Stimulated activated CD4-positive, alpha-beta T cell treated with anti-CD3 and anti-CD28 coated beads, Interleukin-2, amount 100 ng/mL, for 48 hours (primary cell): Measurements from ENCODE around the gene NCAPG2.
"Not testable (repeated sequence)": the region's sequence is repeated elsewhere in the genome, so short reads cannot be mapped to it uniquely, and the experiment has no call there.

Experiments
- DNase-seq, 2 donors: peaks; one replicate each; pipeline ENCODE4 v3.0.0-alpha.2; 2020

The NCAPG2 gene

DNA sequence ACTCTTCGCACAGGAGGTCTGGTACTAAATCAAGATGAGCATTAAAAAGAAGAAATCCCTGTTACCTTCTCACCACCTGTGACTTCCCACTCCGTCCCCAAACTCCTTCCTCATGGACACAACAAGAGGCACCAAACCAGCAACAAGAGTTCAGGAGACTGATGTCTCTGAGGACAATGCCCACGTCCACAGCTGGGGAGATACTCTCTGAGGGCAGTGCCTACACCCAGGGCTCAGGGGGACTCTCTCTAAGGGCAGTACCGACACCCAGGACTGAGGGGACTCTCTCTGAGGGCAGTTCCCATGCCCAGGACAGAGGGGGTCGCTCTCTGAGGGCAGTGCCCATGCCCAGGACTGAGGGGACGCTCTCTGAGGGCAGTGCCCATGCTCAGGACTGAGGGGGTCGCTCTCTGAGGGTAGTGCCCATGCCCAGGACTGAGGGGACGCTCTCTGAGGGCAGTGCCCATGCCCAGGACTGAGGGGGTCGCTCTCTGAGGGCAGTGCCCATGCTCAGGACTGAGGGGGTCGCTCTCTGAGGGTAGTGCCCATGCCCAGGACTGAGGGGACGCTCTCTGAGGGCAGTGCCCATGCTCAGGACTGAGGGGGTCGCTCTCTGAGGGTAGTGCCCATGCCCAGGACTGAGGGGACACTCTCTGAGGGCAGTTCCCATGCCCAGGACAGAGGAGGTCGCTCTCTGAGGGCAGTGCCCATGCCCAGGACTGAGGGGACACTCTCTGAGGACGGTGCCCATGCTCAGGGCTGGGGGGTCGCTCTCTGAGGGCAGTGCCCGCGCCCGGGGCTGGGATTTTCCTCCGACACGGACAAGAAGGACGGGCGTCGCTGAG is 703 bp downstream of the NCAPG2 start:
- not testable (repeated sequence) for DNase-seq

DNA sequence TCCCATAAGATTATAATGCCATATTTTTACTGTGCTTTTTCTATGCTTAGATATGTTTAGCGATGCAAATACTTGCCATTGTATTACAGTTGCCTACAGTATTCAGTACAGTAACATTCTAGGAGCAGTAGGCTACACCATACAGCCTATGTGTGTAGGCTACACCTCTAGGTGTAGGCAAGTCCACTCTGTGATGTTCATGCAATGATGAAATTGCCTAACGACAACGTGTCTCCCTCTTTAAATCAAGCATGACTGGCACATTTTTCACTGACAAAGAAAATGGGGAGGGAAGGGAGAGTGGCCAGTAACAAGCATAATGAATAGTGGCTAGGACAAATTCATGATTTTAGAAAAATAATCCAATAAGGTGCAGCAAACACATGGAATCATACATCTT is 1.7 kb downstream of the NCAPG2 start:
- no peak for DNase-seq

DNA sequence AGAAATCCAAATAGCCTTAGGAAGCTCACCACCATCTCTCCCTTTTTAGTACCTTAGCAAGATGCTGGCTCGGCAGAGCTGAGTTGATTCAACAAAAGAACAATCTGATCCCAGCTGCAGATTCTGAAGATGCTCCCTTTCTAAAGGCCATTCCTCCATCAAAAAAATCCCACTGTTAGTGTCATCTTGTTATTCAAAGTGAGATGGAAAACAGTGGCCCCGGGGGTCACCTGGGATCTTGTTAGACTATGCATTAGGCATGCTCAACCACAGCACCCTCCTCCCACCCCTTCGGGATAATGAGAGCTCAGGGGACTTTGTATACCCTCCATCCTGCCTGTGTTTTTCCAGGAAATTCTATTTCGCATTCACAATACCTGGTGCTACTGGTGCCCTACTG is 2.4 kb downstream of the NCAPG2 start:
- DNase-seq, result no peak

DNA sequence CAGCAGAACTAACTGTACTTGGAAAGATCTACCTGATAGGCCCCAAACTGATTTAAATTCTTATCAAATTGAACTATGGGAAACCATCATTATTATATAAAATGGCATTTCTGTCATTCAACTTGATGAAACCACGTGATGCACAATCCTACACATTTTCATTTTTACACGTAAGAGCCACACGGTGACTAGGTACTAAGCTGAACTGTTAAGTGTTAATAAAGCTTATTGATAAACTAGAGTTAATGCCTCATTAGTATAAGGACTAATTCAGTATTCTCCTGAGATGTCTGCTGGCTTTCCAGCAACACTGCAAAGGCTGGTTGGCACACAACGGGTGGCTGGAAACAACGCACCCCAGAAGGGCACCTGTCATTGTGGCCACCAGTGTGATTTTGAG is 4.6 kb downstream of the NCAPG2 start:
- no peak for DNase-seq

DNA sequence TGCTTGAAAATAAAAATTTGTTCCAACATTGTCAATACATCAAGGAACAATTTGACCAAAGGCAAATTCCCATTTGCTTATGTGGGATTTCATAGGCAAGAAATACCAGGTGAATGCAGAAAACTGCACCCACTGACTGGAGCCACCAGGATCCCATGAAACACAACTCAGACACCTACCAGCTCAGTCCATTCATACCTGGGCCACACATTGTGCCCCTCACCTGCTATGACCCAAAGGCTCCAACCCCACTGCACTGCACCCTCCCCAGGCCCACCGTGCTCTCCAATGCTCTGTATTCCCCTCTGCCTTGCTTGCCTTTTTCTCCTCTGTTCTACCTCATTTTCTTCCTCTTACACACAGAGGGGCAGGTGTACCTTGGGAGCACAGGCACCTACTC is 5.3 kb downstream of the NCAPG2 start:
- DNase-seq, result no peak

DNA sequence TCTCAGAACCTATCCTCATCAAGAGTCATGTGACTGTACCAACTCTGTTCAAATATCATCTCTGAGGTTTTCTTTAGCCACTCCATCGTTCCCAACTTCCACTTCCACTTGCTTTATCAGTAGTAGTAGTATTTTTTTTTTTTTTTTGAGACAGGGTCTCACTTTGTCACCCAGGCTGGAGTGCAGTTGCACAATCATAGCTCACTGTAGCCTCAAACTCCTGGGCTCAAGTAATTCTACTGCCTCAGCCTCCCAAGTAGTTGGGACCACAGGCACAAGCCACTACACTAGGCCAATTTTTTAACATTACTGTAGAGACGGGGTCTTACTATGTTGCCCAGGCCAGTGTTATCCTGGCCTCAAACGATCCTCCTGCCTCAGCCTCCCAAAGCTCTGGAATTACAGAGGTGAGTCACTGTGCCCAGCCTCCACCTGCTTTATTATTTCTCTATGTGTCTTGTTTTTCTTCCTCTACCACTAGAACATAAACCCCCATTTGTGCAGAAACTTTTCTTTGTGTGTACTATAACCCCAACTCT is 5.9 kb downstream of the NCAPG2 start:
- no peak for DNase-seq

DNA sequence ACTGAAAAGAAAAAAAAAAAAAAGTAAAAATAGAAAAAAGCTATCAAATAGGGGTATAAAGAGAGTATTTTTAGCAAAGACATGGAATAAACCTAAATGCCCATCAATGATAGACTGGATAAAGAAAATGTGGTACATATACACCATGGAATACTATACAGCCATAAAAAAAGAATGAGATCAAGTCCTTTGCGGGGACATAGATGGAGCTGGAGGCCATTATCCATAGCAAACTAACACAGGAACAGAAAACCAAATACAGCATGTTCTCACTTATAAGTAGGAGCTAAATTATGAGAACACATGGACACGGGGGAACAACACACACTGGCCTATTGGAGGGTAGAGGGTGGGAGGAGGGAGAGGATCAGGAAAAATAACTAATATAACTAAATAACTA is 7.0 kb downstream of the NCAPG2 start:
- not testable (repeated sequence) for DNase-seq

DNA sequence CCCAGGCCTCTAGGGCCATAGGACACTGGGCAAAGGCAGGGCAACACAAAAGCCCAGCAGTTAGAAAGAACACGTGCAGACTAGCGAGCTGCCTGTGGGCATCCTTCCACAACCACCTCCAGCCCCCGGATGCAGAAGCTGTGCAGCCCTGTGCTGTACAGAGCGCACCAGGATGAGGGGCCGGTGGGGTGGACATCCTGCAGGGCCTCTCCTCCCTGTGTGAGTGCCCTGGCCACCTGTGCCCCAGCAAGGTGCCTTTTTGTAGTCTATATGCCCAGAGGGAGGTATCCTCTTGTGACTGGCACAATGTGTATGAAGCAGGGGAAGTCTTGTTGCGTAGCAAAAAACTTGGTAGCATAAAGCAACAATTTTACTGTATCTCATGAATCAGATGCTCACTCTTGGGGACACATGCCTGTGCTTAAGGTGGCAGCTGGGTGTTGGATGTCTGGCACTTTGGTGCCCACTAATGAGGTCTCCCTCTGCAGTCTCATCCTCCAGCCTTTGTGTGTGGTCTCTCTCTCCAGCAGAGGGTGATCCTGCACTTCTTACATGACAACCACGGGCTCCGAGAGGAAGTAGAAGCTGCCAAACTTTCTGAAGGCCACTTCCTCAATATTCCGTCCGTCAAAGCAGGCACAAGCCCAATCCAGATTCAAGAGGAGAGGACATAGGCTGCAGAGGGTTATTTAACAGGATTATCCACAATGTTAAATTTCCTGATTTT is 8.7 kb downstream of the NCAPG2 start:
- no peak for DNase-seq

DNA sequence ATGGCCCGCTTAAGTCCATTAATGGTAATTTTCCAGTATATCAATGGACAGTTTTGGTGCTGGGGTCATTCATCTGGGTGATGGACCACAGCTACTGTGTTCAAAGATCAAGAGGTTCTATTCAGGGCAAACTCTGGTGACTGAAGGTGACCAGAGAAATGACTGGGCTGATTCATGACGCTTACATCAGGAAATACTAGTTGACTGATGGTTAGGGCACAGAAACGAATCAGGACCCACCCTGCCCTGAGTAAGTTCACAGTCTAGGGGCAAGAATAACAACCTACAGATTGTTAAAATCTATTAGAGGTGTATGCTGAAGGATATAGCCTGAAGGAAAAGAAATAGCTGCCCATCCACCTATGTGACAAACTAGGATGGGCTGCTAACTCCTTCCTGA is 9.5 kb downstream of the NCAPG2 start:
- no peak for DNase-seq

DNA sequence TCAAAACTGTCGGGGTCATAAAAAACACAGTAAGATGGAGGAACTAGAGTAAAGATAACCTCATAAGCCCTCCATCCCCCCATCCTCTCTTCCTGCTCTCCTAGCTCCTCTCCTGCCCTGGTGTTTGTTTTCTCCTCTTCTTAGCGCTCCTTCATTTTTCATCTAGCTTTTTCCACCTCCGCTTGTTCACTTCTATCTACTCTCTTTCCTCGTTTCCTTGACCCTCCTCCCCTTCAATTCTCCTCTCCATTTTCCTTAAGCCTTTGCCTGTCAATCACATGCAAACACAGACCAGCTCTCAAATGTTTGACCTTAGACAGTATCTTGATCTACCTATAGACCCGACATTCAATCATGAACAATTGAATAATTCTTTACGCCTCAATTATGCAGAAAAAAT is 10.0 kb downstream of the NCAPG2 start:
- no peak for DNase-seq

DNA sequence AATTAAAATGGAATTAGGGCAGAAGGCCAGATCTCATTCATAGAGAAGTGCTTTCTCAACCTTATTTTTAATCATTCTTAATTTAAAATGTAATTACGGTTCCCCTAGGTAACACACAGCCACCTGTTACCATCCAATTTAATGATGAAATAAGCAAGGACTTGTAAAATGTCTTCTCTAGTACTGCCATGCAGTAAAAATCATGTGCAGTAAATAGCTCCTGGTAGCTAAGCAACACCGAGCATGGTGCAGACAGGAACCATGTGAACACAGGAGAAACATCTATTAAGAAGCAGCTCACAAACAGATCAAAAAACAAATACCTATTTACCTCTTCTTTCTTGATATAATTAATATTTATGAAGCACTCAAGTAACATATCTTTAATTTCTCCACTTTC is 15.1 kb downstream of the NCAPG2 start:
- DNase-seq, result no peak

DNA sequence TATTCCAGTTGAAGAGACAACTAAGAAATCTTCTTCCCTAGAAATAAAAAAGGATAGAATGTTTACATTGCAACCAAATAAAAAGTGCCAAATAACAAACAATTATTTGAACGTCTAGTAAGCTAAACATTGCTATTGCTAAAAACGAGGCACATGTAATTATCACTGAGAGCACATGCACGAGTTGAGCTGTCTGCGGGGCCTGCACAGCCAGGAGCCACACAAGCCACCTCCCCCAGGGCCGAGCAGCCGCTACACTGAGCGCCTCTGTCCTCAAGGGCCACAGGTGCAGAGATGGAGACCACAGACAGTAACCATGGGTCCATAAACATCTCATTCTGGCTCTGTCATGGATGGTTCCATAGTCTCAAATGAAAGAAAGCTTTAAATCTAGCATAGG is 17.2 kb downstream of the NCAPG2 start:
- DNase-seq, result no peak

DNA sequence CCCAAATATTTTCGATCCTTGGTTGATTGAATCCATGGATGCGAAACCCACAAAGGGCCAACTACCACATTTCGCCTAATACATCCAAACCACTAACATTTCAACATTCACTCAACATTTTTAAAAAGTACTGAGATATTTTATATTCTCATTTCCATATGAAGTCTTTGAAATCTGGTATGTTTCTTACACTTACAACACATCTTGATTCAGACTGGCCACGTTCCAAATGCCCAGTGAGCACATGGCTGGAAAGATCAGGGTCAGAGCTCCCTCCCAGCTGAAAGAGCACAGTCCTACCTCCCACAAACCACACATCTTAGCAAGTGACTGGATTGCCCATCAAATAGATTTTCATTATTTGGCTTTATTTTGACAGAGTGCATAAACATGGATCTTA is 18.9 kb downstream of the NCAPG2 start:
- DNase-seq, result no peak

DNA sequence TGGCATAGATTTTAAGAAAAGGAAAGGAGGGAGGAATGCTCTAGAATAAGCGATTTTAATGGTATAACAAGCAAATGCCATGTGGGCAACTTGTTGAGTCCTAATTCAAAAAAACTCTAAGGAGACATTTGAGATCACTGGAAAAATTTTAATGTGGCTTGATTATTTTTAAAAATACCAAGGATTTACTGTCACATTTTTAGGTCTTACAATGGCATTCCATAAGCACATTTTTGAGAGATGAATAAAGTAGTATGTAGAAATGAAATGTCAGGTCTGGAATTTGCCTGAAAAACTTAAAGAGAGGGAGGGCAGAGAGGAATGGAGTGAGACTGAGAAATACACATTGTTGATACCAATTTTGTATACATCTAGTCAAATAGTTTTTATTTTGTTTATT is 20.3 kb downstream of the NCAPG2 start:
- DNase-seq, result no peak

DNA sequence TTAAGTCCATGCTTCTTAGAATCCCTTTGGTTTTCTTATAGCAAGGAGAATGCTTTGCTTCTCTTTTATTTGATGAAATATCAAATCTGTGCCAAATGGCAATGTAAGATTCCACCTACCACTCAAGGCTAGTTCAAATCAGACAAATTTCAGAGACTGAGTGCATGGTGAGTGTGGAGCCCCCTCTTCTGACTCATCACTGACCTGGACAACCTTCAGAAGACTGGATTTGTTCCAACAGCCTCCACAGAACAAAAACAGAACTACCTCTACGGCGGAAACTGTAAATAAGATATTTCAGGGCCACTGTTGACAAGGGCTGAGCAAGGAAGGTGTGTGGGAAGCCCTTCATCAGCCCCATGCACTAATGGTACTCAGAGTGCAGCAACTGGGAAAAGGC is 21.1 kb downstream of the NCAPG2 start:
- DNase-seq, result no peak

DNA sequence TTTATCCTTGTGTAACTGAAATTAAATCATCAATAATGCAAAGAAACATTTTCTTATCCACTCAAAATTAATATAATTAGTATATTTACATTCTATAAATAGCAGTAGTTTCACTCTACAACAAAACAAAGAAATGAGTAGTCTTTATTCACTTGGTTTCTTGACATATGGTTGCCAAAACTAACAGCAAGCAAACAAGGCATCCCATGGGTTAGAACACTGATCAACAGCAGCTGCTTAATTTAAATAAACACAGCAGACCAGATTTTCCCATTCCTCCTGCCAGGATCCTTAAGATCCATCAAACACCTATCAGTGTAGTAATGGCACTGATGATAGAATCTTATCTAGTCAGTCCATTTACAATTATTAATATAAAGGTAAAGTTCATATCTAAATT is 22.1 kb downstream of the NCAPG2 start:
- no peak for DNase-seq

DNA sequence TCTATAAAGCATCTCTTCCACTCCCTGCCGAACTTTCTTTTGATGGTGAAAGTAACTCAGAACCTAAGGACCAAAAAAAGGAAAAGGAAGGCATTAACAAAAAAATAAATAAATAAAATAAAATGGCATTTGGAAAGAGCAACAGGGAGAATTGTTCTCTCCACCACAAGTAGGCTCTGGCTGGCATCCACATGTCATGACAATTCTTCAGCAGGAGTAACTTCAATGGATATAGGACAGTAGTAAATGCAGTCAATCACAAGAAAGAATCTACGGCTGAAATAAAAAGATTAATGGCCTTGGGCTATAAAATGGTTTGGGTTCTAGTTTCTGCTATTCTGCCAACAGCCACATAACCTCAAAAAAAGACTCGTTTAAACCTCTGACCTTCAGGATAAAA is 23.9 kb downstream of the NCAPG2 start:
- no peak for DNase-seq

DNA sequence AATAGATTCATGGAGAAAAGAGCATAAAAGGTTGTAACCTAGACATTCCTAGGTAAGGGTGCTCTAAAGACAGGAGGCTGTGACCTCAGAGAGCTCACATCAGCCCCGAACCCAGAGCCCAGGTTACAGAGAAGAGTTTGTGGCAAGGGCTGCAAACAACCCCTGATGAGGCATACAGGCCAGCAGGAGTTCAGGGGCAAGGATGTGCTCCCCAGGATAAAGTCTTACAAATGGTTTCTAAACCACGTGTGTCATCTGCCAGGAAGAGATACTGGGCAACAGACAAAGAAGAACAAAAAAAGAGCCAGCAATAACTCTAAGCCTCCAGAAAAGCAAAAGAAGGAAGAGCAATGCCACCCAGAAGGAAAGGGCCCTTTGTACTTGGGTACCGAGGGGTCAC is 27.7 kb downstream of the NCAPG2 start:
- DNase-seq, result no peak

DNA sequence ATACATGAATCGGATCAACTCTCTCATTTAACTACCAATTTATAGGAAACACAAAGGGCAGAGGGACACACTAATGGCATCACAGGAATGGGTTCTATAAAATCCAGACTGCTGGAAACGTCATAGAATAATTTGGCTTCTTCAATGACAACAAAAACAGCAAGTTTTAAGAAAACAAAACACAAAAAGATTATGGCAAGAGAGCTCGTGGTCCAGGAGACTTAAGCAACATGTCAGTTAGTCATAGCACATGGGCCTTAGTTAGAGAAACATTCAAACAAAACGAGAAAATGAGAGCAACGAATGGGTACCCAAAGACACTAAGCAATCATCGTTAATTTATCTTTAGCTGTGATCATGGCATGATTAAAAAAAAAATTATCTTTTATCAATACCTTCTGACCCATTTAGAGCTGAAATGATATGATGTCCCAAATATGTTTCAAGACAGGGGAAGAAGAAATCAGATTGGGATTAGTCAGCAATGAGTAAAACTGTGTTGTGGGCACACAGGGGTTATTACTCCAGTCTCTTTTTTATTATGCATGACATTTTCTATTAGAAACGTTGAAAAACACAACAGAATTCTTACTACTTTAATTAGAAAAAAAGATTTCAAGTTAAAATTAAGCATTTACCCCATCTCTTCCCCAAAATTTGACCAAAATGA is 28.3 kb downstream of the NCAPG2 start:
- no peak for DNase-seq

DNA sequence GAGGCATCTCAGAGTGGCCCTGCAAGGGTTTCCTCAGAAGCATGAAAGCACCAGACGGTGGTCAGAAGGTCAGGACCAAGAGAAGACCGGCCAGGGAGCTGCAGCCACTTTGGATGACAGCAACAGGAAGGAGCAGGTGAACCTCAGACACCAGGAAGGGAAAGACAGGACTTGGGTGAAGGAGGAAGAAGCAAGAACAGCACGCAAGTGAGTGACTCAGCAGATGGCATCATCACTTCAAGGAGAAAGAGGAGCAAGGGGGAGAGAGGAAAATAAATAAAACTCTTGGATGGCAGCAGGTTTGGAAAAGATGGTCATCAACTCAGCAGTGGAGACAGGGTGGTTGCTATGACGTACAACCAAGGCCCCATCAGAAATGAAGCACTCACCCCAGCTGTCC is 31.6 kb downstream of the NCAPG2 start:
- DNase-seq, result no peak

DNA sequence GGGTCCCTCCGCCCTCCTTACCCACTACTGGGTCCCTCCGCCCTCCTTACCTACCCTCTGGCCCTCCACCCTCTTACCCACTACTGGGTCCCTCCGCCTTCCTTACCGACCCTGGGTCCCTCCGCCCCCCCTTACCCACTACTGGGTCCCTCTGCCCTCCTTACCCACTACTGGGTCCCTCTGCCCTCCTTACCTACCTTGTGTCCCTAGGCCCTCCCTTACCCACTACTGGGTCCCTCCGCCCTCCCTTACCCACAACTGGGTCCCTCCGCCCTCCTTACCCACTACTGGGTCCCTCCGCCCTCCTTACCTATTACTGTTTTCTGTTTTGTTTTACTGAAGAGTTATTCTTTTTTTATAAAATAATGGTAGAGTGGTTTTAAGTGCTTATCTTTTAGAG is 36.5 kb downstream of the NCAPG2 start:
- DNase-seq, result not testable (repeated sequence)

DNA sequence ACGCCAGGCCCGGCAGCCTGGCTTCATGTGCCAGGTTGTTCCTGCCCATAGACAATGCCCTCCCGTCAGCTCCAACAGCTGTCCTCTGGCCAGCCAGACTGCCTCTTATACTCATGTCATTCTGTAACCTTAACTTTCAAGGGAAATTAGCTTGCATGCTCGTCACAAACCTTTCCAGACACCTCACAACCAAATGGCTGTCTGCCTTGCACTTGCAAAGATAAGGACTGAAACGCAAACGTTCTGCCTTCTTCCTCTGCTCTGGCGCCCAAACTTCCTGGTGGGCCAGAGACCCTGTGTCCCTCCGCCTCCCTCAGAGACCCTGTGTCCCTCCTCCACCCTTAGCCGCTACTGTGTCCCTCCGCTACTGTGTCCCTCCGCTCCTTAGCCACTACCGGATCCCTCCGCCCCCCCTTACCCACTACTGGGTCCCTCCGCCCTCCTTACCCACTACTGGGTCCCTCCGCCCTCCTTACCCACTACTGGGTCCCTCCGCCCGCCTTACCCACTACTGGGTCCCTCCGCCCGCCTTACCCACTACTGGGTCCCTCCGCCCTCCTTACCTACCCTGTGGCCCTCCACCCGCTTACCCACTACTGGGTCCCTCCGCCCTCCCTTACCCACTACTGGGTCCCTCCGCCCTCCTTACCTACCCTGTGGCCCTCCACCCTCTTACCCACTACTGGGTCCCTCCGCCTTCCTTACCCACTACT is 37.5 kb downstream of the NCAPG2 start:
- DNase-seq, result not testable (repeated sequence)

DNA sequence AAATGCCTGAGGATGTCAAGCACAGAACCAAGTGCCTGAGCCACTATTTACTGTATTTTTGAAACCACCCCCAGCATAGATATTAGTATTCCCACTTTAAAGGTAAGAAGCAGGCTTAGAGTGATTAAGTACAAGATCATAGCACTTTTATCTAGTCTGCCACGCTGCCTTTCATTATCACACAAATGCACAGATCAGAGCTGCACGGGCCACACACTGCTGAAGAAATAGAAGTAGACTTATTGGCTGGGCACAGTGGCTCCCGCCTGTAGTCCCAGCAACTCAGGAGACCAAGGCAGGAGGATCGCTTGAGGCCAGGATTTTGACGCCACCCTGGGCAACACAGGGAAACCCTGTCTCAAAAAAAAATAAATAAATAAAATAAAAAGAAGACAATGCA is 38.2 kb downstream of the NCAPG2 start:
- DNase-seq, result no peak
